ENCODE results near the gene PRELID2.

Gene PRELID2

DNA sequence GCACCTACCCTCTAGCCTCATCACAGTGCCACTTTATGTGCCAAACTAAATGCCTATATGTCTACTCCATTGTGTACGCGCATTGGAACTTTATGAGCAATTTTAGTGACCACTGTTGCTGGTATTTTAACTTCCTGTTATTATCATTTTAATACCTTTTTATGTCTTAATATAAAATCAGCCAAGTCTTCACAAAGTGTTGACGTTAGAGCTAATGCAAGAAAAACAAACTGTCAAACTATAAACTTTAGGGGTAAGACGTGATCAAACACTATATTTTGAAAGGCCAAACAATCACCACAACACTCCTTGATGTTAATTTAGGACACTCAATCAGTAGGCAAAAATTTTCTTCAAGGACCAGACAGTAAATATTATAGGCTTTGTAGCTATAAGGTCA, 73.9 kb downstream of the PRELID2 start:
- TF ChIP-seq, protein P1, sequence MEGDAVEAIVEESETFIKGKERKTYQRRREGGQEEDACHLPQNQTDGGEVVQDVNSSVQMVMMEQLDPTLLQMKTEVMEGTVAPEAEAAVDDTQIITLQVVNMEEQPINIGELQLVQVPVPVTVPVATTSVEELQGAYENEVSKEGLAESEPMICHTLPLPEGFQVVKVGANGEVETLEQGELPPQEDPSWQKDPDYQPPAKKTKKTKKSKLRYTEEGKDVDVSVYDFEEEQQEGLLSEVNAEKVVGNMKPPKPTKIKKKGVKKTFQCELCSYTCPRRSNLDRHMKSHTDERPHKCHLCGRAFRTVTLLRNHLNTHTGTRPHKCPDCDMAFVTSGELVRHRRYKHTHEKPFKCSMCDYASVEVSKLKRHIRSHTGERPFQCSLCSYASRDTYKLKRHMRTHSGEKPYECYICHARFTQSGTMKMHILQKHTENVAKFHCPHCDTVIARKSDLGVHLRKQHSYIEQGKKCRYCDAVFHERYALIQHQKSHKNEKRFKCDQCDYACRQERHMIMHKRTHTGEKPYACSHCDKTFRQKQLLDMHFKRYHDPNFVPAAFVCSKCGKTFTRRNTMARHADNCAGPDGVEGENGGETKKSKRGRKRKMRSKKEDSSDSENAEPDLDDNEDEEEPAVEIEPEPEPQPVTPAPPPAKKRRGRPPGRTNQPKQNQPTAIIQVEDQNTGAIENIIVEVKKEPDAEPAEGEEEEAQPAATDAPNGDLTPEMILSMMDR (conservative IDR thresholded peaks at IDR 0.05; ENCODE audit: low read depth, low read length) = no peak

DNA sequence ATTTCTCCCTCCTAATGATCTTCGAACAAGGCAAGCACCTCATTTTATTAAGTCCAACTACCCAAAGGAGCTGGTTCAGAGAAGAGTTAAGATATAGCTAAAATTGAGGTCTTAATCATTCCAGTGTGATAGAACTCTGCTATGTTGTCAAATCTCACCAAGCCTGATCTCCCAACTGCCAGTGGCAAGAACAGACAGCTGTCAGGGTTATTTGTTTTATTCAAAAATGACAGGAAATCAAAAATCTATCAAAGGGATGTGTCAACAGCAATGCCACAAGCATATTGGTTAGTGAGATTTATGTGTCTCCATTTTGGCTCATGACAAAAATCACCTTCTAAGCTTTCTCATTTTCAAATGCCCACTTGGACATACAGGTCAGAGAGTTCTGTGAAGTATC, 74.5 kb downstream of the PRELID2 start:
- no peak for DNase-seq (ENCODE audit: low read depth)
- H3K4me3 ChIP-seq (ENCODE audit: low read length) = no peak overlapping the region
- TF ChIP-seq, protein P1 (conservative IDR thresholded peaks at IDR 0.05; ENCODE audit: low read depth, low read length) = no peak

More for the DNA sequence above, 73.9 kb downstream of the PRELID2 start:
- DNase-seq (ENCODE audit: low read depth) = no peak
- no peak overlapping the region for H3K4me3 ChIP-seq (ENCODE audit: low read length)

DNA sequence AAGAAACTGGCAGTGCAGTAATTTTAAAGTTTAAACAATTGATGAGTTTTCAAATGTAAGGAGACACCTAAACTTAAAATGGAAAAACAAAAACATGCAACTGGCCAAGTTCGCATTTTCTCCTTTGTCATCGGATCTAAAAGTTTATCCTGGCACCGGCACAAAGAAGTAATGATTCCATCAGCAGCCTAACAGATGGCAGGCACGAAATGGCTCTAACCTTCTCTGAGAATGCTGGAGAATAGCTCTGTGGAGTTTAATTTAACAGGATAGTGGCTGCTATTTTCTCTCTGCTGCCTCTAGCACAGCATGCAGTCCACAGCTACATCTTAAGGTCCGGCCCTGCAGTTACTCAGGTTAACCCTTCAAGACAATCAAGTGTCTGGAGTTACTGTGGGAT, 82.2 kb downstream of the PRELID2 start:
- H3K4me3 ChIP-seq (ENCODE audit: low read length) = no peak overlapping the region
- no peak for DNase-seq (ENCODE audit: low read depth)
- TF ChIP-seq, protein P1 (conservative IDR thresholded peaks at IDR 0.05; ENCODE audit: low read depth, low read length) = no peak

- TF ChIP-seq, protein P1 (conservative IDR thresholded peaks at IDR 0.05; ENCODE audit: low read depth, low read length) = no peak
- no peak for DNase-seq (ENCODE audit: low read depth)
- H3K4me3 ChIP-seq (ENCODE audit: low read length) = no peak overlapping the region
Observed at GRCh38 chr5:145752534-145752933, 82.6 kb downstream of the PRELID2 start.

GRCh38 chr5:145750199-145750598, 84.9 kb downstream of the PRELID2 start:
- TF ChIP-seq, protein P1 (conservative IDR thresholded peaks at IDR 0.05; ENCODE audit: low read depth, low read length) = no peak
- no peak for DNase-seq (ENCODE audit: low read depth)
- no peak overlapping the region for H3K4me3 ChIP-seq (ENCODE audit: low read length)

GRCh38 chr5:145743396-145744061, 91.6 kb downstream of the PRELID2 start:
- no peak overlapping the region for H3K4me3 ChIP-seq (ENCODE audit: low read length)
- TF ChIP-seq, protein P1 (conservative IDR thresholded peaks at IDR 0.05; ENCODE audit: low read depth, low read length) = no peak
- no peak for DNase-seq (ENCODE audit: low read depth)

DNA sequence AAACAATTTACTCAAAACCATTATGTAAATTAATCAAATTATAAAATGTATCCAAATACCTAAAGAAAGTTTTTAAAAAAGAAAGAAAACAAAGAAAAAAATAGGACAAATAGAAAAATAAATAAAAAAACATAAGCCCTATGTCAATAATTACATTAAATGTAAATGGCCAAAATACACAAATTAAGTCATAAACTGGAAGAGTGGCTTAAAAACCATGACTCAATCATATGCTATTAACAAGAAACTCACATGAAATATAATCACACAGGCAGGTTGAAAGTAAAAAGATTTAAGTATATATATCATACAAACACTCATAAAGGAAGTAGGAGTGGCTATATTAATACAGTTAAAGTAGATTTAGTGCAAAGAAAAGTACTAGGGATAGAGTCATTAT, 95.3 kb downstream of the PRELID2 start:
- no peak overlapping the region for H3K4me3 ChIP-seq (ENCODE audit: low read length)
- TF ChIP-seq, protein P1 (conservative IDR thresholded peaks at IDR 0.05; ENCODE audit: low read depth, low read length) = no peak
- DNase-seq (ENCODE audit: low read depth) = no peak

All from retinal pigment epithelial cell (primary cell).